Lung (tissue), 12 donors: ENCODE results near the gene TNFRSF1A. TPM values are rescaled to one million over a fixed set of nuclear protein-coding genes. Genes with fewer than 3 reads are reported as not detected.

Experiments
- ATAC-seq: fragments of 200-7000 bp; cut with Tn5 transposase; one replicate; pipeline ENCODE4 v1.9.1; 2020; ENCODE audit warnings: moderate number of reproducible peaks; ENCODE audit not compliant: insufficient read depth, low FRiP score
- DNase-seq, 3 donors: peaks; one replicate each; pipeline ENCODE4 v3.0.0-alpha.2; 2013 to 2017
- H3K27ac ChIP-seq, 2 donors: one replicate each; pipeline ENCODE4 v1.5.1; 2013; ENCODE audit warnings: mild to moderate bottlenecking in 2 of 2, moderate library complexity in 2 of 2, control low read depth in 1 of 2, inconsistent platforms in 1 of 2, low read depth in 1 of 2, low read length in 1 of 2
- H3K27me3 ChIP-seq, 3 donors: one replicate each; pipeline ENCODE4 v1.5.1; 2013; ENCODE audit warnings: low read length in 2 of 3; ENCODE audit not compliant: control insufficient read depth in 3 of 3, insufficient read depth in 3 of 3
- H3K36me3 ChIP-seq, 4 donors: one replicate each; pipeline ENCODE4 v1.5.1; 2013; ENCODE audit warnings: low read length in 4 of 4, mild to moderate bottlenecking in 1 of 4, moderate library complexity in 1 of 4; ENCODE audit not compliant: control insufficient read depth in 4 of 4, insufficient read depth in 4 of 4
- H3K4me1 ChIP-seq, 5 donors: one replicate each; pipeline ENCODE4 v1.5.1; 2013; ENCODE audit warnings: low read length in 5 of 5, mild to moderate bottlenecking in 2 of 5, moderate library complexity in 1 of 5; ENCODE audit not compliant: control insufficient read depth in 5 of 5, insufficient read depth in 5 of 5
- H3K4me3 ChIP-seq: one replicate; pipeline ENCODE4 v1.5.1; 2013; ENCODE audit warnings: mild to moderate bottlenecking, control low read depth, moderate library complexity
- H3K9ac ChIP-seq, 2 donors: one replicate each; pipeline ENCODE4 v1.5.1; 2013; ENCODE audit warnings: low read length in 2 of 2, control low read depth in 1 of 2; ENCODE audit not compliant: insufficient read depth in 1 of 2
- H3K9me3 ChIP-seq, 4 donors: one replicate each; pipeline ENCODE4 v1.5.1; 2013; ENCODE audit warnings: low read length in 3 of 4, mild to moderate bottlenecking in 1 of 4, moderate library complexity in 1 of 4; ENCODE audit not compliant: control insufficient read depth in 4 of 4, insufficient read depth in 3 of 4
- WGBS, 2 donors: extraction: QIAGEN DNeasy Blood & Tissue Kit; methylation state at CpG; one replicate each; pipeline ENCODE4 v1.1.7; 2013; 5-methylcytosine and 5-hydroxymethylcytosine counted together
- polyA plus RNA-seq, 2 donors: library from polyadenylated mRNA; stranded (reverse); fragments of 200-250 nt; gene quantifications; one replicate each; pipeline ENCODE4 v1.2.1, GENCODE V29; 2013
- total RNA-seq, 2 donors: library from RNA; depleted of rRNA in 1 of 2; stranded (reverse); fragments of >200 nt in 1 of 2; gene quantifications; one replicate each; pipeline ENCODE4 v1.2.1, GENCODE V29; 2014 to 2021
- TF ChIP-seq, protein P1 (sequence below): IDR thresholded peaks from 2 replicates; pipeline ENCODE4 v1.5.1; 2012; ENCODE audit warnings: mild to moderate bottlenecking; ENCODE audit errors: control extremely low read depth, extremely low read depth
- donor health status: control.
- donor health status: control.
- donor health status: Bipolar disorder and iron deficiency.
- donor health status: healthy.
- donor health status: DM: yes; HTN: yes; CAD: no.

Gene TNFRSF1A
- total and polyA plus RNA-seq, 4 donors: 81.6 to 184 (median 178) TPM

DNA sequence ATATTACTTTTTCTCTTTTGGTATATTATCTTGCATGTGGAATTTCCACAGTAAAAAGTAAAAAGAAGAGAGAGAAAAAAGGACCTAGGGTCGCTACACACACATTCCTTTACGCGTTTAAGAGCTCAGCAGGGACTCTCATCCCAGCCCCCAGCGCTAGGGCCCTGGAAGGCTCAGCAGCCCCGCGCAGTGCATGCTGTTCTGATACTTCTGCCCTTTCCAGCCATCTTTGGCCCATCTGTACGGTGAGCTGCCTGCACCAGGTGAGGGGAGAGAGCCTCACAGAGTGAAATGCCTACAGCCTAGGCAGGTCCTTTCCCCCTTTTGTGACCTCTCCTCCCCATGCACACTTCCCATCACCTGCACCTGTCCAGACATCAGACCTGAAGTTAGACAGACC lies 40.5 kb upstream of the TNFRSF1A start:
- peak overlapping the region in 1 of 2 donors; percentile 94 for H3K27ac ChIP-seq
- H3K27me3 ChIP-seq: no peaks in the 10 kb centered on the region
- peaks cover 0 to 8% (median 6%) of the 10 kb centered on the region in 4 donors for H3K36me3 ChIP-seq
- ATAC-seq (no peak), DNase-seq (no peak)
- peaks cover 0 to 39% (median 21%) of the 10 kb centered on the region in 5 donors for H3K4me1 ChIP-seq
- H3K4me3 ChIP-seq: no peak overlapping the region
- TF ChIP-seq, protein P1, sequence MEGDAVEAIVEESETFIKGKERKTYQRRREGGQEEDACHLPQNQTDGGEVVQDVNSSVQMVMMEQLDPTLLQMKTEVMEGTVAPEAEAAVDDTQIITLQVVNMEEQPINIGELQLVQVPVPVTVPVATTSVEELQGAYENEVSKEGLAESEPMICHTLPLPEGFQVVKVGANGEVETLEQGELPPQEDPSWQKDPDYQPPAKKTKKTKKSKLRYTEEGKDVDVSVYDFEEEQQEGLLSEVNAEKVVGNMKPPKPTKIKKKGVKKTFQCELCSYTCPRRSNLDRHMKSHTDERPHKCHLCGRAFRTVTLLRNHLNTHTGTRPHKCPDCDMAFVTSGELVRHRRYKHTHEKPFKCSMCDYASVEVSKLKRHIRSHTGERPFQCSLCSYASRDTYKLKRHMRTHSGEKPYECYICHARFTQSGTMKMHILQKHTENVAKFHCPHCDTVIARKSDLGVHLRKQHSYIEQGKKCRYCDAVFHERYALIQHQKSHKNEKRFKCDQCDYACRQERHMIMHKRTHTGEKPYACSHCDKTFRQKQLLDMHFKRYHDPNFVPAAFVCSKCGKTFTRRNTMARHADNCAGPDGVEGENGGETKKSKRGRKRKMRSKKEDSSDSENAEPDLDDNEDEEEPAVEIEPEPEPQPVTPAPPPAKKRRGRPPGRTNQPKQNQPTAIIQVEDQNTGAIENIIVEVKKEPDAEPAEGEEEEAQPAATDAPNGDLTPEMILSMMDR: no peak
- H3K9me3 ChIP-seq: no peaks in the 10 kb centered on the region
- 92 to 98% methylated on average over 7 of the region's 7 CpGs for WGBS, 2 donors
- no peak overlapping the region for H3K9ac ChIP-seq

DNA sequence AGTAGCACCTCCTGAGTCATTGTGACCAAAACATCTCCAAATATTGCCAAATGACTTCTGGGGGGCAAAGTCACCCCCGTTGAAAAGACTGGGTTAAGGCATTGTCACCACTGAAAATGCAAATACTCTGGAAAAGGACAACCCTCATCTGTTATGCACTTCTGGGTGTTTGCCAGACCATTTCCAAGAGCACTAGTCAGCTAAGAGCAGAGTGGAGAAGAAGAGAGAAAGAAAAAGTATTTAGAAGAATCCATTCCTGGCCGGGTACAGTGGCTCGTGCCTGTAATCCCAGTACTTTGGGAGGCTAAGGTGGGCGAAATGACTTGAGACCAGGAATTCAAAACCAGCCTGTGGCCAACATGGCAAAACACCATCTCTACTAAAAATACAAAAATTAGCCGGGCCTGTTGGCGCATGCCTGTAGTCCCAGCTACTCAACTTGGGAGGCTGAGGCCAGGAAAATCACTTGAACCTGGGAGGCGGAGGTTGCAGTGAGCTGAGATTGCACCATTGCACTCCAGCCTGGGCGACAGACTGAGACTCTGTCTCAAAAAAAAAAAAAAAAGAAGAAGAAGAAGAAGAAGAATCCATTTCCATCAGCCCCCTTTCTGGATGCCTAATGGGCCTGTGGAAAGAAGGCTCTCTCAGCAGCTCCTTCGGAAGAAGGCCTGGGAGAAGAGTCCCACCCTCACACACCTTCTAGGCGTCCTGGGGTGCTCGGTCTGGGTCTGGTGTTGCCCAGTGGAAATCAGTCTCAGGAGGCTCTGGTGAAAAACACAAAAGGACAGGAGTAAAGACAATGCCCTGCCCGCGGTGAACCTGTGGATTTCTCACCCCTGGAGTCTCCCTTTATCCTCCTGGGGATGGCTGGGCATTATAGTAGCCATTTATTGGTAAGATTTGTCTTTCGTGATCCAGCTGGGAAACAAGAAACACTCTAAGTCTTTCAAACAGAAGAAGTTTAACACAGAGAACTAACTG lies 38.6 kb upstream of the TNFRSF1A start:
- WGBS, 2 donors: 74 to 81% methylated on average over 14 of the region's 14 CpGs
- peaks cover 0 to 5% (median 0%) of the 10 kb centered on the region in 4 donors for H3K36me3 ChIP-seq
- H3K4me3 ChIP-seq: no peak overlapping the region
- TF ChIP-seq, protein P1: no peak
- no peaks in the 10 kb centered on the region for H3K9me3 ChIP-seq
- H3K9ac ChIP-seq: no peak overlapping the region
- H3K4me1 ChIP-seq: peaks cover 0 to 50% (median 27%) of the 10 kb centered on the region in 5 donors
- H3K27me3 ChIP-seq: no peaks in the 10 kb centered on the region
- ATAC-seq: no peak
- H3K27ac ChIP-seq: peak overlapping the region in 1 of 2 donors; percentile 69
- DNase-seq: peak in 1 of 3 donors; percentile 68

DNA sequence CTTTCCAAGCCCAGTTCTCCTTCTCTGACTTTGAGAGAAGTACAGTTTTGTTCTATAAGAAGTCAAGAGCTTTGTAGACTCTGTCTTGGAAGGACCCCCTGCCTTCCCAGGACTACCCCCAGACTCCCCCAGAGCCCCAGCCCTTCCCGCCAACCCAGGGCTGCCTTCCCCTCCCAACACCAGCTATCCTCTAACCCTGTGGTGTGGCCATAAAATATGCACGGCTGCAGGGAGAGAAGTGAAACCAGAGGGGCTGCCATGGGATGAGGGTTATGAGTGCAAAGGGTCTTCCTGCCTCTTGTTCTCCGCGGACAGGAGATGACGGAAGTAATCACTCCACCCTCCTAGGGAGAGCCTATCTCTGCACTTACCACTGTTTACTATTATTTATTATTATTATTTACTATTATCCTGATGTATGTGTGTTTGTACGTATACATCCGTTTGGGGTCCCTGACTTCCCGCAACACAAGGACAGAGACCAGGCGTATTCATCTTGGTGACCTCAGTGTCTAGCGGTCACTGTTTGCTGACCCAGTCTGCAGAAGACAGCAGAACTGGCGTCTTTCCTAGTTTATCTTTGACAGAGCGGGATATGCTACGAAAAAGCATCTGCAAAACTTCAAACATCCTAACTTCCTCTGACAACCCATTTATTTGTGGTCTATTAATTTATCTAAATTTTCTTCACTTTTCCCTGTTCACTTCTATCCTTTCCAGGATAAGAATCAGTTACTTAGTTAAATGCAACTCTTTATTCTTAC lies 37.0 kb upstream of the TNFRSF1A start:
- no peaks in the 10 kb centered on the region for H3K9me3 ChIP-seq
- peaks cover 0 to 41% (median 25%) of the 10 kb centered on the region in 5 donors for H3K4me1 ChIP-seq
- H3K27ac ChIP-seq: peak overlapping the region in 1 of 2 donors; percentile 81
- ATAC-seq (no peak), DNase-seq (peak in 1 of 3 donors; percentile 63)
- H3K27me3 ChIP-seq: no peaks in the 10 kb centered on the region
- no peak overlapping the region for H3K9ac ChIP-seq
- TF ChIP-seq, protein P1: no peak
- no peaks in the 10 kb centered on the region for H3K36me3 ChIP-seq
- no peak overlapping the region for H3K4me3 ChIP-seq
- 58 to 61% methylated on average over 13 of the region's 13 CpGs for WGBS, 2 donors
